GM21576 (cell line): ENCODE results near the gene GLRX5.
"Not testable (repeated sequence)": the region's sequence is repeated elsewhere in the genome, so short reads cannot be mapped to it uniquely, and the experiment has no call there.

Source experiments
- ATAC-seq: cut with Tn5 transposase; IDR thresholded peaks from one replicate; pipeline ENCODE4 v1.9.1; 2021; ENCODE audit warnings: mild to moderate bottlenecking, moderate library complexity; ENCODE audit not compliant: unreplicated experiment

GLRX5 gene

DNA sequence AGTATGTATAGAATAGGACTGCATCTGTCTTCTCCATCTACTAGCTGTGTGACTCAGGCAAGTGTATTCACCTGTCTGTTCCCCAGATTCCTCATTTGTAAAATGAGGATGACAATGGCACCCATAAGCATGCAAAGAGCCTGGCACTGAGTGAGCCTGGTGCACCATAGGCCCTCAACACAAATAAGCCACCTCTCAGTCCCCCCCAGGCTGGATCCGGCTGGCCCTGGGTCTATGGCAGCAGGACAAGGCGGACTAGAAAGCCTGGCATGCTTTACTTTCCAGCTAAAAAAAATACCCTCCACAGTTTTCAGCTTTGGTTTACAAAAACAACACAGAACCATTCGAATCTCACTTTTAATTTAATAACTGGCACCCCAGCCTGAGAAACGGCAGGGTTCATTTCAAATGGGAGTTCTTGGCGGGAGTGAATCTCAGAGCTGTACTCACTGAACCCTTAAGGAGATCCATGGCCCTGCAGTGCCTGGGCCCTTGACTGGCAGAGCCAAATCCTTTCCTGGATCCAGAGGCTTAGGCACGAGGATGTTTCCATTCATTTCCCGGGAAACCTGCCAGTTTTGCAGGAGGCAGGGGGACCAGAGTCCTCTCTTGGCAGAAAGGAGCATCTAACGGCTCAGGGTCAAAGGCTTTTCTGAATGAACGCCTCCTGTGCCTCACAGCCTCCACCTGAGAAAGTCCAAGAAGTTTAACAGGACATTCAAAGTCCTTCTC is 36.1 kb upstream of the GLRX5 start:
- ATAC-seq = no peak

DNA sequence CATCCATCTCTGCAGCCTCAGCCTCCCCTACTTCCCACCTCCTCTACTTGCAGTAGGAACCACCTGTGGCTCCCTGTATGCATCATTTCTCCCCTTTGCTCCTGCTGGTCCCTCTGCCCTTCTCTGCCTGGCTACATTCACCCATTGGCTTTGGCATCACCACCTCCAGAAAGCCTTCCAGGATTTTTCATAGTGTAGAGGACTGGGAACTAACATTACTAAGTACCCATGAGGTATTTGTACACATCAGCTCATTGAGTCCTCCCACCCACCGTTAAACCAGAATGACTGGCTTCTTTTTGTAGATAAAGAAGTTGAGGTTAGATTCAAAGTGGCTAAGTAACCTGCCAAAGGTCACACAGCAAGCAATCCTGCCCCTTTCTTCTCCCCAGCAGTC is 35.5 kb upstream of the GLRX5 start:
- ATAC-seq = no peak

DNA sequence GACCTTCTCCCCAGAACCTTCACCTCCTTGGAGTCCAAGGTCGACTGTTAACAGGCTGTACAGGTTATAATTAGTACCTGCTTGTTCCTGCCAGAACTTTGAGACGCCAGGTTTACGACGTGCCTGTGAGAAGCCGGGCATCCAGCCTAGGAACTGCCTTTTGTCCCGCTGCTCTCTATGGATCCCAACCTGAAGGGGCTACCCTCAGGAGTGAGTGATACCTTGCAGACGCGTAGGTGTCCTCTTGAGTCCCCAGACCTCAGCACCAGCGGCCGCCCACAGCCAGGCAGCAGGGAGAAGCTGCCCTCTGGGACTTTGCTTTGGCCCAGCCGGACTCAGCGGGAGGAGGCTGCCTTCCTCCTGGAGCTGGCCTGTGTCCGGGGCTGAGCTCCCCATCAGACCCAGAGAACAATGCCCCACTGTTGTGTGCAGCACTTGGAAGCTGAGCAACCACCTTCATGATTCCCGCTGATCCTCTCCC is 34.6 kb upstream of the GLRX5 start:
- no peak for ATAC-seq

DNA sequence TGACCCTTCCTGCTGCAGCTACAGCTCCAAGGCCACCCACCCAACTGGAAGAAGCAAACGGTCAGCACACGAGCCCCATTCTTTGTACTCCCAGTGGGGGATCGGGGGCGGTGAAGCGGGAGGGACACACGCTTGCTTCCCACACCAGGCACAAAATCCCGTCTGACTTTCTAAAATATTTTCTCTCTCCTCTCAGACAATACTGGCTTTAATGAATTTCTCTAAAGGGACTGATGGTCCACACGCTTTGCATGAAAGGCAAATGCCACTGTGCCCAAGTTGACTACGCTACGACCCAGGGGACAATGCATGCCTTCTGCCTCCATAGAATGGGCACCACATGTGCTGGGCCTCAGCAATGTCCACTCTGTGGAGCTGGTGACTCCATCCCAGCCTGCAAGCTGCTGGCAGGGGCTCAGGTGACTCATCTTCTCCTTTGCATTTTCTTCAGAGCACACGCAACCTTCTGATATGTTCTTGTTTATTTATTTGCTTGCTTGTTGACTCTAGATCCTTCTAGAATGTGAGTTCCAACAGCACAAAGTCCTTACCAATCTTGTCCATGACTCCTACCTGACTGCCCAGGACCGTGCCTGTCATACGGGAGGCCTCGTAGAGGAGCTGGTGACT is 34.0 kb upstream of the GLRX5 start:
- no peak for ATAC-seq

DNA sequence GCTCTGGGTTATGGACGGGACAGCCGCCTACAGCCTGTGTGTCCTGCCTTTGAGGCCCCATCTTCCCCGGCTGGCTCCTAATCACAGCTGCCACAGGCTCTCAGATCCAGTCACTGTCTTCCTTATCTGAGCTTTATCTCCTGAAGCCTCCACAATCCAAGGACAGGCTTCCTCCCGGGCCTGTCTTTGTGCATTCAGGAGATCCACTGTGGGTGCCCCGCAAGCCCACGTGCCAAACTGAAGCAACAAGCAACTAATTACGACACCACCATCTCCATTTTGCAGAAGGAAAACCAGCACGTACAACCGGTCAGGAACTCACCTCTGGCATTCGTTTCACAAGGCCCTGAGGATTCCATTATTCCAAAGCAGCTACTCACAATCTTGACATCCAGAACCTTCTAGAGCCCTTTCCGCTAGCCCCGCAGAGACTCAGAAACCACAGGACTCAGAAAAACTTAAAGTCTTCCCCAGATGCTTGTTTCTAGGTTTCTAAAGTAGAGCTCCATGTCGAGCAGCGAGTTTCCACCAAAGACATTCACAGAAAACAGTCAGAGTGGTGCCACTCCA is 32.4 kb upstream of the GLRX5 start:
- no peak for ATAC-seq

DNA sequence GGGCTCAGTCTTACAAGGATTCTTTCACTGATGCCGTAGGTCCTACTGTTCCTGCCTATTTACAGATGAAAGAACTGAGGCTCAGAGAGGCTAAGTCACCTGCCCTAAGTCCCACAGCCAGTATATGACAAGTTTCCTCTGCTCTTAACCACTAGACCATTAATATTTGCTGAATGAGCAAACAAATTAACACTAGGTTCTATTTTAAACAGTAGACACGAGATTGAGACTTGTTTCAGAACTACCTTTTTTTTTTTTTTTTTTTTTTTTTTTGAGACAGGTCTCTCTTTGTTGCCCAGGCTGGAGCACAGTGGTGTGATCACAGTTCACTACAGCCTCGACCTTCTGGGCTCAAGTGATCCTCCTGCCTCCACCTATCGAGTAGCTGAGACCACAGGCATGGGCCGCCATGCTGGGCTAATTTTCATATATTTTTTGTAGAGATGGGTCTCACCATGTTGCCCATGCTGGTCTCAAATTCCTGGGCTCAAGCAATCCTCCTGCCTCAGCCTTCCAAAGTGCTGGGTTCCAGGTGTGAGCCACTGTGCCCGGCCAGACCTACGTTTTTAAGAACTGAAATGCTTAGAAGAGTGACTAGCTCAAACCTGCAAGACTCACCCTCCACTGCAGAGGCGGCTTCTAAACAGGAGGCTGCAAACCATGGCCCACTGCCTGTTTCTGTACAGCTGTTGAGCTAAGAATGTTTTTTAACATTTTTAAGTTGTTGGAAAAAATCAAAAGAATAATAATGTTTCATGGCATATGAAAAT is 31.3 kb upstream of the GLRX5 start:
- ATAC-seq = peak; percentile 53

DNA sequence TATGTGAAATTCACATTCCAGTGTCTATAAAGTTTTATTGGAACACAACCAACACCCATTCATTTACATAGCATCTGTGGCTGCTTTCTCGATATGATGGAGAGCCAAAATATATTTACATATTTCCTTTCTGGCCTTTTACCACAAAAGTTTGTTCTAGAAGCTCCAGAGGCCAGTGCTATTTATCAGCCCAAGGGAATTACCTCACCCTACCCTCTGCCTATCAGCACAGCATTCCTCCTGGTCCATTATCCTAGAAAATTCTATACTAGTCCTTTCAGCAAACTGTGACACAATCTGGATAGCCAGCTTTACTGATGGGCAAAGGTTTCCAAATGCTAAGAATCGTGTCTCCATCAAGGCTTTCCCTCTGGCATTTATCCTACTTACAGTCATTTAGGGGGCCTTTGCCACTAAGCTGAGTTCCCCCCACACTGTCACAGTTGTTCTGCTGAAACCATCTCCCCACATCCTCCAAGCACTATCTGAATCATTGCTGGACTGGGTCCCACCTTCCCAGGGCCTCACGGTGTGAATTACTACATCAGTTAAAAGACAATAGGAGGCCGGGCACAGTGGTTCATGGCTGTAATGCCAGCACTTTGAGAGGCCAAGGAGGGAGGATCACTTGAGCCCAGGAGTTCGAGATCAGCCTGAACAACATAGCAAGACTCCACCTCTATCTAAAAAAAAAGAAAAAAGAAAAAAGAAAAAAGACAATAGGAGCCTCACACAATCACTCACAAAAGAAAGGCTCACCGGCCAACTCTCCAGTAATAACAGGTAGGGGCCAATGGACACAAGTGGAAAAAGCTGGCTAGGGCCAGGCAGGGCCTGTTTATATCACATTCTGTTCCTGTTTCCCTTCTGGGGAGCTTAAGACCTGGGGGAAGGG is 30.5 kb upstream of the GLRX5 start:
- no peak for ATAC-seq

DNA sequence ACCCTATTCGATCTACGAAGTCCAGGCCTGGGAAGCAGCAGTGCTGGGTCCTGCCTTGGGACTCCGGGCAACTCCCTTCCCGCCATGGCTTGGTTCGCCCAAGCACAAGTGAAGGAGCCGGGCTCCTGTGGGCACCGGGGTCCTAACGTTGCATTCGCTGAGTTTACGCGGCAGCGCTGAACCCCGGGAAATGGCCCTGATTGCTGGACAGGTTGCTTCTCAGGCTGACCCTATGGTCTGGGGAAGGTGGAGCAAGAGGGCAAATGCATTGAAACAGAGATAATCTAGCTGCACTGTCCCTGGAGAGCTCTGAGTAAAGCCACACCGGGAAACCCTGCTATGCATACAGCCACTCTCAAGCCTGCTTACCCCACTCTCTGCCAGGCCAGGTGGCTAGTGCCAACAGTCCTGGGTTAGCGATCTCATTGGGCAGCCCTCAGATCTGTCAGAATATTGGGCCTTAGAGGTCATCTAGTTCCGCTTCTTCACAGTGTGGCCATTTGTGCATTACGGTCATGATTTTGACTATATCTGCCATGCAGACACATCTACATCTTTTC is 29.7 kb upstream of the GLRX5 start:
- ATAC-seq = no peak

DNA sequence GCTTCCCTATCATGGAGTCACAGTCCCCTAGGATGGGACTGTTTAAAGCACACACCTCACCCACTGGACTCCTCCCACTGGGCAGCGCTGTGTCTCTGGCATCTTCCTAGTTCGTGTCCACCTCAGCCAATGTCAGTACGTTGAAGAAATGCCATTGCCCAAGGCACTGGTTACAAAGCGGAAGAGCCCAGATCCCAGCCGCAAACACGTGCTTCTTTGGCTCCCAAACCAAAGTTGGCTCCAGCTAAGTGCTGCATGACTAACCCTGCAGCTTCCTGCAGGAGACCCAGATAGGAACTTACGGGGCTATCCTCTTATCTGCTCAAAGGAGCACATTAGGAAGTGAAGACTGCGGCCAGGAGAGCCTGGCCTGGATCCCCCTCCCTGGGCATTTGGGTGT is 27.7 kb upstream of the GLRX5 start:
- no peak for ATAC-seq

DNA sequence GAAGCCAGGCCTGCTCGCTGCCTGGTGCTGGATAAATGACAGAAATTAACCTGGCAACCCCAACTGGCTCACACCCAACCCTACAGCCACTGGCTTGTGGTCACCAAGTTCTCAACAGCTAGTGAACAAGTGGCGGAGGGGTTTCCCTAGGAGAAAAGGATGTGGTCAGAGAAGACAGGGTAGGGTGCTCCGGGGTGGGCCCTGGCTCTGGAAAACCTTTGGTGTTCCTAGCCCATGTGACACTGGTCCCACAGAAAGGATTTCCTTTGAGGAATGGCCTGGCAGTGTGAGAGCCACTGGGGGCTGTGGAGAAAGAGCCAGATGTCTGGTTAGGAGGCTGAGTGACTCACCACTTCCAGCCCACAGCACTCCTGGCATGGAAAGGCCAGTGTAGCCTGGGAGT is 27.1 kb upstream of the GLRX5 start:
- ATAC-seq = peak; percentile 31

DNA sequence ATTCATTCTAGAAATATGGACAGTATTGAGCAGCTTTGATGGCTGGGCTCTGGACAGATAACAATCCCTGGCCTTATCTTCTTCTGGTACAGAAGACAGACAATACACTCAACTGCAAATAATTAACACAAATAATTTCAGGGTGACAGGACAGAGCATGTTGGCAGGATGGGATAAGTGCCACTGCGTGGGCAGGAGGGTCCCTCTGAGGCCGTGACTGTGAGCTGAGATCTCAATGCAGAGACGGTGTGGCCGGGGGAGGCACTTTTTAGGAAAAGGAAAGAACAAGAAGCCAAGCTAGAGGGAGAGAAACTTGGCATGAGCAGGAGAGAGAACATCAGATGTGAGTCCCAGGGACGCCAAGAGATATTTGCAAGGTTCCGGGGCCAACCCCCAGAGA is 26.5 kb upstream of the GLRX5 start:
- no peak for ATAC-seq

DNA sequence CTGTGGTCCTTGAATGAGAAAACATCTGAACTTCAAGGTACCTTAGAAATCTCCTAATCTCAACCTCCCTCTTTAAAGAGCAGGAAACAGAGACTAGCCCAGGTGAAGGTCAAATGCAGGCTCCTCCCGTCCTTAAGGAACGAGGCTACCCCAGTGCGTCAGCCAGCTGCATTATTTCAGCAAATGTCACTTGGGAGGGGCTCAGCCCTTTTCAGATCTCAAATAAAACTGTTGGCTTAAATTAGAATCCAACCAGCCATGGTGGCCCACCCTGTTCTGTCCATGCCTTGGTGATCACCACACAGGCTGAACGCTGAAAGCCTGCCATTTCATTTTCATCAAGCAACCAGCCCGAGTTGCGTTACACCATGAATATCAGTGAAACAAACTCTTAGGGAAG is 25.4 kb upstream of the GLRX5 start:
- no peak for ATAC-seq

DNA sequence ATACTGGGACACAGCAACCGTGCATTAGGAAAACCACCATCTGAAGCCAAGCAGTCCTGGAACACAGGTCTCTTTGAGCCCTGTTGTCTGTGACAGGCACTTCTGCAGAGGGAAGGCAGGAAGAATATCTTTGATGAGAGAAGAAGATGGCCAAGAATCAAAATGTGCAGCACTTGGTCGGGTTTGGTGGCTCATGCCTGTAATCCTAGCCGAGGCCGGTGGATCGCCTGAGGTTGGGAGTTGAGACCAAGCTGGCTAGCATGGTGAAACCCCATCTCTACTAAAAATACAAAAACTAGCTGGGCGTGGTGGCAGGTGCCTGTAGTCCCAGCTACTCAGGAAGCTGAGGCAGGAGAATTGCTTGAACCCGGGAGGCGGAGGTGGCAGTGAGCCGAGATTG is 24.5 kb upstream of the GLRX5 start:
- ATAC-seq = not testable (repeated sequence)

DNA sequence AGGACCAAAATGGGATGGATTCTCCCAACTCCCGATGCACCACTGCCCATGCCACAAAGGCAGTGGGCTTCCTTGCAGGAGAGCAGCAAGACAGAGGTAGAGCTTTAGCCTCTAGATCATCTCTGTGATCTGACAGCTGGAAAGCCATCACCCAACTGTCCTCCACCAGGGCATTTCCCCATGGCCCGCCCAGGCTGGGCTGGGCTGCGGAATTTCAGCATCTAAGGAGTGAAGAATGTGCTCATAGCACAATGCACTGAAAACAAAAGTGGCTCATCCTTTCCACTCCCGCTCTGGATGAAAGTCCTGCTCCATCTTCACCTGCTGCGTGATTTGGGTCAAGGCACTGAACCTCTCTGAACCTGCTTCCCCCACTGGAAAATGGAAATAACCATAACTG is 24.0 kb upstream of the GLRX5 start:
- no peak for ATAC-seq

DNA sequence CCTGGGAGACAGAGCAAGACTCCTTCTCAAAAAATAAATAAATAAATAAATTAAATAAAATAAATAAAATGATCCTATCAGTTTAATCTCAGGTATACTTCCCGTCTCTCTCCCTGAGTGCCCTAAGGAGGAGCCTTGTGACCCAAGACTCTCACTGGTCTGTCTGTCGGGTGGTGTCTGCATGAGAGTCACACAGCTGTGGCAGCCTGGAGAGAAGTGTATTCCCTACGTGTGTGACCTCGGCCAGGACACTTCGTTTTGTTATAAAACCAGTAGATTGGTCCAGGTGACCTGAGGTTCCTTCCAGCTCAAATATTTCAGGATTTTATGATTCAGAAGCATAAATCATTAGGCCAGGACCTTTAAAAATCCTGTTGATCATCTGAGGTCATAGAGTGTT is 23.2 kb upstream of the GLRX5 start:
- ATAC-seq = no peak

DNA sequence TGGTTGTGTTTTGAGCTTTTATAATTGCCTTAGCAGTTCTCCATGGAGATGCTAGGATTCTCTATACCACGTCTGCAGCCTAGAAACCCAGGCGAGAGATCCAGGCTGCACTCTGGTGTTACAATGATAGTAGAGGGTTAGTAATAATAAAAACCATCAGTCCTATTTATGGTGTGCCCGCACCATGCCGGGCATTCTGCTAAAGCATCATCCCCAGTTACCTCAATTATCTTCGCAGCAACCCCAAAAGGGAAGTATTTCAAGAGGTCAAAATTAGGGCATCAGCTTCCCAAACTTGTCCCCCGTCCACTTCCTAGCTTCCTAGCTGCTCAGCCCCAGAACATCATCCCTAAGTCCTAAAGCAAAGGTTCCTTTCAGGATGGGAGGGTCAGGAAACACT is 21.6 kb upstream of the GLRX5 start:
- ATAC-seq = no peak

DNA sequence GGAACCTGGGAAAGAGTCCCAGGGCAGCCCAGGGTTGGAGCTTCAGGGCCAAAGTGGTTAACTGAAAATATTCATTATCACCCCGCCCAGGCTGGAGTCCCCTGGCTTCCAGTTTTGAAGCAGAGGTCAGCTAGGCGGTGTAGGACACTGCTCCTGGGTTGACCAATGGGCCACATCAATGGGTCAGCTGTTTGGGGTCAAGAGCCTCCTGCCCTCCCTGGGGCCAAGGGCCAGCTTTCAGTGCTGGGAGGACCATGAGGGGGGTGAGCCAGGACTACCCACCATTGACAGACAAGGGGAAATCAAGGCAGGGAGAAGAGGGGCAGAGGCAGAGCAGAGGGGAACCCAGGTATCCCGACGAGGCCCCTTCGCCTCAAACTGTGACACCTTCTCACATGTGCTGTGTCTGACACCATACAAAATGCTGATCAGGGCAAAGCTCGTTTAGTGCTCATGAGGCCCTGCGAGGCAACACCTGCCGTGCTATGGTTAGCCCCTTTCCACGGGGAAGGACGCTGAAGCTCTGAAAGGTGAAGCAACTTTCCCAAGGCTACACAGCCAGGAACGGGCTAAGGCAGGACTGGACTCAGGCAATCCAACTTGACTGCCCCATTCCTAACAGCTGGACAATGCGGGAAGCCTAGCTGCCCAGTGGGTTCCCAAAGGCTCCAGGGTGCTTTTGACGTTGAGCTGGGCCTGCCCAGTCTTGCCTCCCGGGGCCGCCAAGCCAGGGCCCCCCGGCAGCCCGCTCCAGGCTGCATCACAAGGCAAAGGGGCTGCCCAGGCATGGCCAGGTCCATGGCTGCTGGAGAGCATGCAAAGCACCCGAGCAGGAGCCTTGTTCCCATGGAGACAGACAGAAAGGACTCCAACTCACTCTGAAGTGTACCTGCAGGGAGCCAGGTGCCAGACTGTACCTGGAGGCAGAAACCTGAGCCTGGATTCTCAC is 20.4 kb upstream of the GLRX5 start:
- ATAC-seq = no peak

DNA sequence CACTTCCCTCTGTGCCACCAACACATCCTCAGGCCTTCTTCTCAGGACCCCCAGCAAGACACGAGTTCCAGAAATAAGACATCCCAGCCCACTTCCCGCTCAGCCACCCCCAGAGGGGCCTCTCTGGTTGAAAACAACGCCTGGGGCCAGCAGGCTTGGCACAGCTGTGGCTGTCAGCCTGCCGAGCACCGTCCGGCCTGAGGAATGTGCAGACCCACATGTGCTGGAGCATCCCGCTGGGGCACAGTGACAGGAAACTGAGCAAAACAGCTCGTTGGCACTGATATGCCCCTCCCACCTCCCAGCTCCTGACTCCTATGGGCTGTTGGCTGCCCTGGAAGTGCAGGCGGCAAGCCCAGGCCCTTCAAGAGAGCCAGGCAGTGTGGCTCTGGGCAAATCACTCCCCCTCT is 19.8 kb upstream of the GLRX5 start:
- no peak for ATAC-seq
